GM23248 (cell line): ENCODE data around the gene SNX19. TPM values are rescaled to one million over a fixed set of nuclear protein-coding genes. Genes with fewer than 3 reads are reported as not detected.
A peak's percentile ranks its signal among the peaks of the same experiment; 100 is the strongest.

Experiments
- DNase-seq: peaks from one replicate; pipeline ENCODE4 v3.0.0-alpha.2; 2015
- H2AFZ ChIP-seq: fragments of 200-600 bp; sonication (generic); 2 replicates; pipeline ENCODE4 v1.6.1; 2016; ENCODE audit warnings: antibody characterized with exemption
- H3F3A ChIP-seq: fragments of 200-600 bp; sonication (generic); 2 replicates; pipeline ENCODE4 v1.6.1; 2016; ENCODE audit warnings: mild to moderate bottlenecking, antibody characterized with exemption, mixed run types; ENCODE audit not compliant: insufficient read depth
- H3K27ac ChIP-seq: fragments of 200-600 bp; sonication (generic); 2 replicates; pipeline ENCODE4 v1.5.1; 2016; ENCODE audit warnings: mild to moderate bottlenecking
- H3K27me3 ChIP-seq: fragments of 200-600 bp; sonication (generic); replicated peaks from 2 replicates; pipeline ENCODE4 v1.6.1; 2016; ENCODE audit warnings: mild to moderate bottlenecking; ENCODE audit not compliant: insufficient read depth
- H3K36me3 ChIP-seq: fragments of 200-600 bp; sonication (generic); 2 replicates; pipeline ENCODE4 v1.6.1; 2016; ENCODE audit warnings: low read depth, mild to moderate bottlenecking
- H3K4me1 ChIP-seq: fragments of 200-600 bp; sonication (generic); 2 replicates; pipeline ENCODE4 v1.6.1; 2016; ENCODE audit warnings: mild to moderate bottlenecking; ENCODE audit not compliant: insufficient read depth
- H3K4me2 ChIP-seq: fragments of 200-600 bp; sonication (generic); one replicate; pipeline ENCODE4 v1.6.1; 2016; ENCODE audit warnings: mild to moderate bottlenecking; ENCODE audit not compliant: unreplicated experiment
- H3K4me3 ChIP-seq: fragments of 200-600 bp; sonication (generic); 2 replicates; pipeline ENCODE4 v1.5.1; 2016; ENCODE audit warnings: mild to moderate bottlenecking
- H3K79me2 ChIP-seq: fragments of 200-600 bp; sonication (generic); 2 replicates; pipeline ENCODE4 v1.6.1; 2016; ENCODE audit warnings: mild to moderate bottlenecking; ENCODE audit not compliant: insufficient read depth
- H3K9ac ChIP-seq: fragments of 200-600 bp; sonication (generic); 2 replicates; pipeline ENCODE4 v1.6.1; 2016; ENCODE audit warnings: mild to moderate bottlenecking
- H3K9me2 ChIP-seq: fragments of 200-600 bp; sonication (generic); 2 replicates; pipeline ENCODE4 v1.6.1; 2016; ENCODE audit warnings: mixed run types, mild to moderate bottlenecking, moderate library complexity; ENCODE audit not compliant: insufficient read depth
- H3K9me3 ChIP-seq: fragments of 200-600 bp; sonication (generic); one replicate; pipeline ENCODE4 v1.6.1; 2017; ENCODE audit warnings: low read depth
- H4K20me1 ChIP-seq: fragments of 200-600 bp; sonication (generic); 2 replicates; pipeline ENCODE4 v1.6.0; 2016; ENCODE audit not compliant: insufficient read depth
- EZH2 ChIP-seq: fragments of 200-600 bp; sonication (generic); IDR thresholded peaks from 2 replicates; pipeline ENCODE4 v1.6.1; 2018; ENCODE audit warnings: antibody characterized with exemption, mild to moderate bottlenecking; ENCODE audit not compliant: insufficient read depth, poor library complexity, severe bottlenecking
- EZH2phosphoT487 ChIP-seq: fragments of 200-600 bp; sonication (generic); IDR thresholded peaks from 2 replicates; pipeline ENCODE4 v1.6.1; 2018; ENCODE audit warnings: antibody characterized with exemption, moderate library complexity, mild to moderate bottlenecking, low read depth; ENCODE audit not compliant: insufficient read depth
- WGBS, 2 experiments: methylation state at CpG; one replicate each; pipeline ENCODE4 v1.1.6; 2015 to 2017; ENCODE audit warnings: low lambda C conversion rate in 2 of 2, low coverage in 1 of 2; ENCODE audit errors: missing lambda C conversion rate in 2 of 2; 5-methylcytosine and 5-hydroxymethylcytosine counted together
- in situ Hi-C: fragments of 300-500 bp; cut with MboI; formaldehyde crosslinking; loops from 2 replicates; pipeline ENCODE4 v1.15.0; 2020
- polyA plus RNA-seq: library from polyadenylated mRNA; unstranded; fragments of >200 nt; fragmentation: Nextera tagmentation; extraction: Ambion mirVana; gene quantifications from 2 replicates; pipeline ENCODE4 v1.2.1, GENCODE V29; 2016
- total RNA-seq: library from RNA; depleted of rRNA; stranded (reverse); fragments of >200 nt; shearing (Covaris generic); gene quantifications from 2 replicates; pipeline ENCODE4 v1.2.3, GENCODE V29; 2014

The SNX19 gene
- total and polyA plus RNA-seq, 2 experiments from 2014 or later = 40.3 to 81.9 TPM

- Histone ChIP-seq H3K4me1 (no peaks in the 10 kb centered on the region), H3K27me3 (no peaks in the 10 kb centered on the region), H3K36me3 (peaks cover 75% of the 10 kb centered on the region), H3F3A (peaks cover 14% of the 10 kb centered on the region), H3K27ac (no peak overlapping the region), H3K79me2 (0 out of 2 replicates have a peak, but pooled peaks cover 6% of the 10 kb centered on the region), H3K4me3 (no peak overlapping the region), H3K9me2 (no peaks in the 10 kb centered on the region), H3K4me2 (no peak overlapping the region), H4K20me1 (no peaks in the 10 kb centered on the region), H2AFZ (no peak overlapping the region), H3K9ac (no peak overlapping the region), H3K9me3 (no peaks in the 10 kb centered on the region)
- no peak for DNase-seq
- WGBS, 2 experiments = 91 to 95% methylated on average over 7 of the region's 7 CpGs
- TF ChIP-seq EZH2phosphoT487 (no peak), EZH2 (no peak)
- in situ Hi-C loops = no loop called here
Observed at GRCh38 chr11:130881475-130882137, 34.7 kb downstream of the SNX19 start.

DNA sequence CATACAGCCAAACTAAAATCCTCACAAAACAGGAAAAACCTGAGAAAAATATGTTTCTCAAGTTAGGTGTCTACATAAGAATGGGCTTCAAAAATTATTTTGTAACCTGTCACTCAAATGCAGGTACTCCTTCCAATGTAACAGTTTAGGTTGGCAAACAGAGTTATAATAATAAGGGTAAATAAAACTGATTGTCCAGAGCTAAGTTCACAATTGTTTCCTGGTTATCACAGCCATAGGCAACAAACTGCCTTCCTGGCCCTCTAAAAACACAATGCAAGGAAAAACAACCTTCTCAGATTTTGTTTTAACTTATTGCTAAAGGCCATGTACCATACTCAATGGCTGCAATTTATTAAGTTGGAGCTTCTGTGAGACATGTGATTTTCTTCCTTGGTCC, 36.4 kb downstream of the SNX19 start:
- no peaks in the 10 kb centered on the region for H3K9me2 ChIP-seq
- H3K9ac ChIP-seq = no peak overlapping the region
- H3K27me3 ChIP-seq = no peaks in the 10 kb centered on the region
- H3K79me2 ChIP-seq = no peaks in the 10 kb centered on the region
- peaks cover 69% of the 10 kb centered on the region for H3K36me3 ChIP-seq
- in situ Hi-C loops = no loop called here
- no peak overlapping the region for H3K4me2 ChIP-seq
- H3K4me3 ChIP-seq = no peak overlapping the region
- no peaks in the 10 kb centered on the region for H4K20me1 ChIP-seq
- no peak for DNase-seq
- no peak overlapping the region for H3K27ac ChIP-seq
- peaks cover 6% of the 10 kb centered on the region for H3K4me1 ChIP-seq
- H3F3A ChIP-seq = peaks cover 29% of the 10 kb centered on the region
- H2AFZ ChIP-seq = no peak overlapping the region
- no peak for TF ChIP-seq EZH2phosphoT487
- TF ChIP-seq EZH2 = no peak
- H3K9me3 ChIP-seq = no peaks in the 10 kb centered on the region

DNA sequence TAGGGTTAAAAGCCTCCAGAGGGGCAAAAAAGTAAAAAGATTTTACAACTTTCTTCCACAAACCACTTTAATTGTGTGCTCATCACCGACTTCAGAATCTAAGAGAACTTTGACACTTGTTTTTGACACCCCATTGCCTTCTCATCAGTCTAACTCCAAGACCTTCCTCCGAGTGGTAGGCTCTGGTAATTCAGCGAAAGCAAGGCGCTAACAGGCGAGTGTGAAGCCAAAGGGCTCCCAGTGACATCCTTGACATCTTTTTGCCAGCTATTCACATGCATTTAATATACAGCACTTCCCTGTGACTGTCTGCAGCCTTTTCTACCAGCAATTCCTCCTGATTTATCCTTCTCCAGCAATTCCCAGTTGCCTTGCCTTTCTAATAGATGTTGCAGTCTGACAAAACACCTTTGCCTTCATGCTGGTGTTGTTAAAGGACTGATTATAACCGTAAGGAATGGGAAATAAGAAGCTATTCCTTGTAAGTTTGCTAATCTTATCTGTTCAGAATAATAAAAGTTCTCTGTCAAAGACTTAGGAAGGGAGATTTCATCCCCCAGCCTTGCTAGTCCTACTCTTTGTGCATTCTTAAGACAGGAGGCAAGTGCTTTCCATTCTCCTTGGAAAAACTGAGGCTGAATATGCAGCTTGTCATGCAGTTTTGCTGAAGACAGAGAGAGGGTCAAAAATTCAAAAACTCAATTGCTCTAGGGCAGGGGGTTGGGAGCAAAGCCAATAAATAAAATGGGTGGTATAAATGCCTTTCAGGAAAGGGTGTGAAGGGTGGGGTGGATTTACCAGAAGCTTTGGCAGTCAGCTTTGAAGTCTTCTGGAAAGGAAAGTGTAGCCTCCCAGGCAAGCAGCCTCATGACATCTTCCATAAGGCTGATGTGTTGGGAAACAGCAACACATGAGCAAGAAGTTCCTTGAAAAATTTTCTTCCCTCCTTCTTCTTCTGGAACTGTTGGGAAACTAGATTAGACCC, 39.1 kb downstream of the SNX19 start:
- H3K27ac ChIP-seq = no peak overlapping the region
- peaks cover 52% of the 10 kb centered on the region for H3K36me3 ChIP-seq
- peaks cover 52% of the 10 kb centered on the region for H3F3A ChIP-seq
- H2AFZ ChIP-seq = no peak overlapping the region
- no peak overlapping the region for H3K4me3 ChIP-seq
- in situ Hi-C loops = no loop called here
- 60 to 65% methylated on average over 6 of the region's 6 CpGs for WGBS, 2 experiments
- H3K27me3 ChIP-seq = no peaks in the 10 kb centered on the region
- peaks cover 31% of the 10 kb centered on the region for H3K4me1 ChIP-seq
- no peaks in the 10 kb centered on the region for H3K9me3 ChIP-seq
- no peaks in the 10 kb centered on the region for H3K9me2 ChIP-seq
- DNase-seq = peak; percentile 19
- H3K9ac ChIP-seq = no peak overlapping the region
- no peaks in the 10 kb centered on the region for H3K79me2 ChIP-seq
- no peaks in the 10 kb centered on the region for H4K20me1 ChIP-seq
- H3K4me2 ChIP-seq = no peak overlapping the region
- TF ChIP-seq EZH2phosphoT487 (no peak), EZH2 (no peak)

- H3K27me3 ChIP-seq = no peaks in the 10 kb centered on the region
- no peak for DNase-seq
- 69 to 74% methylated on average over 4 of the region's 4 CpGs for WGBS, 2 experiments
- no peak overlapping the region for H3K4me3 ChIP-seq
- peaks cover 40% of the 10 kb centered on the region for H3K4me1 ChIP-seq
- H3K9me2 ChIP-seq = no peaks in the 10 kb centered on the region
- H4K20me1 ChIP-seq = no peaks in the 10 kb centered on the region
- no peak overlapping the region for H2AFZ ChIP-seq
- H3K79me2 ChIP-seq = no peaks in the 10 kb centered on the region
- H3K9ac ChIP-seq = no peak overlapping the region
- no peak overlapping the region for H3K4me2 ChIP-seq
- peaks cover 53% of the 10 kb centered on the region for H3F3A ChIP-seq
- no peaks in the 10 kb centered on the region for H3K9me3 ChIP-seq
- in situ Hi-C loops = no loop called here
- H3K36me3 ChIP-seq = peaks cover 42% of the 10 kb centered on the region
- TF ChIP-seq EZH2phosphoT487 = no peak
- no peak for TF ChIP-seq EZH2
- H3K27ac ChIP-seq = no peak overlapping the region
Observed at GRCh38 chr11:130876100-130876499, 40.2 kb downstream of the SNX19 start.
